CD4-positive, alpha-beta T cell treated with Interleukin-4 for 4 hours (primary cell): ENCODE data around the gene PKM.
A peak's percentile ranks its signal among the peaks of the same experiment; 100 is the strongest.

Experiments used
- DNase-seq: peaks from one replicate; pipeline ENCODE4 v3.0.0-alpha.2; 2020

PKM gene

GRCh38 chr15:72233769-72234168 is 2.8 kb upstream of the PKM start:
- DNase-seq: no peak

GRCh38 chr15:72231833-72232478 is 966 bp upstream of the PKM start:
- peak; percentile 87 for DNase-seq

- DNase-seq: peak; percentile 51
Measured at GRCh38 chr15:72230197-72231065, 559 bp downstream of the PKM start.

- DNase-seq: no peak
Measured at GRCh38 chr15:72229947-72230196, 1.1 kb downstream of the PKM start.

- DNase-seq: peak; percentile 57
Measured at GRCh38 chr15:72229076-72229946, 1.7 kb downstream of the PKM start.

- peak; percentile 14 for DNase-seq
Measured at GRCh38 chr15:72227720-72228119, 3.3 kb downstream of the PKM start.

GRCh38 chr15:72227192-72227586 is 3.8 kb downstream of the PKM start:
- peak; percentile 72 for DNase-seq

GRCh38 chr15:72223278-72223677 is 7.7 kb downstream of the PKM start:
- no peak for DNase-seq

- DNase-seq: no peak
Measured at GRCh38 chr15:72222393-72222792, 8.6 kb downstream of the PKM start.

- DNase-seq: no peak
Measured at GRCh38 chr15:72220687-72221086, 10.3 kb downstream of the PKM start.

GRCh38 chr15:72217216-72217615 is 13.8 kb downstream of the PKM start:
- no peak for DNase-seq

GRCh38 chr15:72216079-72216478 is 14.9 kb downstream of the PKM start:
- no peak for DNase-seq

- no peak for DNase-seq
Measured at GRCh38 chr15:72207558-72208085, 23.4 kb downstream of the PKM start.

GRCh38 chr15:72206677-72207000 is 24.4 kb downstream of the PKM start:
- no peak for DNase-seq

GRCh38 chr15:72205896-72206676 is 24.9 kb downstream of the PKM start:
- no peak for DNase-seq

GRCh38 chr15:72205273-72205672 is 25.7 kb downstream of the PKM start:
- no peak for DNase-seq

GRCh38 chr15:72203507-72203837 is 27.5 kb downstream of the PKM start:
- DNase-seq: no peak

- DNase-seq: no peak
Measured at GRCh38 chr15:72202801-72203506, 28.0 kb downstream of the PKM start.

- no peak for DNase-seq
Measured at GRCh38 chr15:72202302-72202701, 28.7 kb downstream of the PKM start.

- no peak for DNase-seq
Measured at GRCh38 chr15:72201391-72201921, 29.5 kb downstream of the PKM start.

- no peak for DNase-seq
Measured at GRCh38 chr15:72200395-72201237, 30.4 kb downstream of the PKM start.
